ENCODE results near the gene DPF3.

DPF3 gene

GRCh38 chr14:72722201-72722785 is 171.6 kb downstream of the DPF3 start:
- no peak overlapping the region for H3K4me3 ChIP-seq (ENCODE audit: low read depth, low read length)
- no peak for TF ChIP-seq CTCF (IDR thresholded peaks at IDR 0.05; ENCODE audit: borderline replicate concordance, insufficient read depth, low read depth, low read length)

GRCh38 chr14:72721083-72721482 is 172.8 kb downstream of the DPF3 start:
- no peak for TF ChIP-seq CTCF (IDR thresholded peaks at IDR 0.05; ENCODE audit: borderline replicate concordance, insufficient read depth, low read depth, low read length)
- no peak overlapping the region for H3K4me3 ChIP-seq (ENCODE audit: low read depth, low read length)

GRCh38 chr14:72717220-72717619 is 176.7 kb downstream of the DPF3 start:
- no peak for TF ChIP-seq CTCF (IDR thresholded peaks at IDR 0.05; ENCODE audit: borderline replicate concordance, insufficient read depth, low read depth, low read length)

GRCh38 chr14:72716476-72716875 is 177.4 kb downstream of the DPF3 start:
- no peak overlapping the region for H3K4me3 ChIP-seq (ENCODE audit: low read depth, low read length)
- no peak for TF ChIP-seq CTCF (IDR thresholded peaks at IDR 0.05; ENCODE audit: borderline replicate concordance, insufficient read depth, low read depth, low read length)

More at GRCh38 chr14:72717220-72717619, 176.7 kb downstream of the DPF3 start:
- H3K4me3 ChIP-seq (ENCODE audit: low read depth, low read length), result no peak overlapping the region

- TF ChIP-seq CTCF (IDR thresholded peaks at IDR 0.05; ENCODE audit: borderline replicate concordance, insufficient read depth, low read depth, low read length), result no peak
Measured at GRCh38 chr14:72715850-72716228, 178.1 kb downstream of the DPF3 start.

GRCh38 chr14:72715215-72715849 is 178.6 kb downstream of the DPF3 start:
- no peak for TF ChIP-seq CTCF (IDR thresholded peaks at IDR 0.05; ENCODE audit: borderline replicate concordance, insufficient read depth, low read depth, low read length)
- no peak overlapping the region for H3K4me3 ChIP-seq (ENCODE audit: low read depth, low read length)

More at GRCh38 chr14:72715850-72716228, 178.1 kb downstream of the DPF3 start:
- no peak overlapping the region for H3K4me3 ChIP-seq (ENCODE audit: low read depth, low read length)

GRCh38 chr14:72714871-72715214 is 179.1 kb downstream of the DPF3 start:
- no peak for TF ChIP-seq CTCF (IDR thresholded peaks at IDR 0.05; ENCODE audit: borderline replicate concordance, insufficient read depth, low read depth, low read length)
- no peak overlapping the region for H3K4me3 ChIP-seq (ENCODE audit: low read depth, low read length)
